HL-60/S4 treated with phorbol 12-myristate 13-acetate at 8.2 ng/mL for 4 days and 3 days (cell line): ENCODE data around the gene STX8.
"Not testable (repeated sequence)": the region's sequence is repeated elsewhere in the genome, so short reads cannot be mapped to it uniquely, and the experiment has no call there.

Source experiments
- in situ Hi-C: fragments of 300-500 bp; cut with MboI; formaldehyde crosslinking; loops from 2 replicates; pipeline ENCODE4 v1.15.0; 2022; ENCODE audit warnings: low sequenced_read_pairs

Gene STX8

DNA sequence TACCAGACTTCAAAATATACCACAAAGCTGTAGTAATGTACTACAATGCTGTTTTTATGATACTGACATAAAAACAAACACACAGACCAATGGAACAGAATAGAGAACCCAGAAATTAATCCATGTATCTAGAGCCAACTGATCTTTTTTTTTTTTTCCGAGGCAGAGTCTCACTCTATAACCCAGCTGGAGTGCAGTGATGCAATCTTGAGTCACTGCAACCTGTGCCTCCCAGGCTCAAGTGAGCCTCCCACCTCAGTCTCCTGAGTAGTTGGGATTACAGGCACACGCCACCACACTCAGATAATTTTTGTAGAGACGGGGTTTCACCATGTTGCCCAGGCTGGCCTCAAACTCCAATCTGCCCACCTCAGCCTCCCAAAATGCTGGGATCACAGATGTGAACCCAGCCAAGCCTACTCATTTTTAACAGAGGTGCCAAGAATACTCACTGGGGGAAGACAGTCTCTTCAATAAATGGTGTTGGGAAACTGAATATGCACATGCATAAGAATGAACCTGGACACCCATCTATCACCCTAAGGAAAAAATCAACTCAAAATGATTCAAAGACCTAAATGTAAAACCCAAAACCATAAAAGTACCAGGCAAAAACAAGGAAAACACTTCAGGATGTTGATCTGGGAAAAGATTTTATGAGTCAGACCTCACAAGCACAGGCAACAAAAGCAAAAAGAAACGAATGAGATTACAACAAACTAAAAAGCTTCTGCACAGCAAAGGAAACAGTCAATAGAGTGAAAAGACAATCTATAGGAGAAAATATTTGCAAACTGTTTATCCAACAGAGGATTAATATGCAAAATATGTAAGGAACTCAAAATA lies 63.1 kb downstream of the STX8 start:
- in situ Hi-C loops: no loop called here

GRCh38 chr17:9509236-9509816 lies 66.3 kb downstream of the STX8 start:
- in situ Hi-C loops: no loop called here

DNA sequence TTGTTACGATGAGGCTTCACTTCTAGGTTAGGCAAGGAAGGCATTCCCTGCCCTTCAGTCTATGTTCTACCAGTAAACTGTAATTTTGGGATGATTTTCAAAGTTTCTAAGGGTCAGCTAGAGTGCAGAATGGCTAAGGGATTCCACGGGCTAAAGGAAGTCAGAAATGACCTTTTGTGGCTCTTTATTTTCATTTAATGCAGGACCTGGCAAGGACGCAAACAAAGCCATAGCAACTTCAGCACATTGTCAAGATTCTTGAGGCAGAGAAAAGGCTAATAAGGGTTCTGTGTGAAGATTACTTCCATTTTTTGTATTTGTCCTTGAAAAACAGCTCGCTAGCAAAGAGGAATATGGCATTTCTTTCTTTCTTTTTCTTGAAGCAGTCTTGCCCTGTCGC lies 76.6 kb downstream of the STX8 start:
- in situ Hi-C loops: no loop called here

GRCh38 chr17:9498490-9498889 lies 77.1 kb downstream of the STX8 start:
- in situ Hi-C loops: no loop called here

DNA sequence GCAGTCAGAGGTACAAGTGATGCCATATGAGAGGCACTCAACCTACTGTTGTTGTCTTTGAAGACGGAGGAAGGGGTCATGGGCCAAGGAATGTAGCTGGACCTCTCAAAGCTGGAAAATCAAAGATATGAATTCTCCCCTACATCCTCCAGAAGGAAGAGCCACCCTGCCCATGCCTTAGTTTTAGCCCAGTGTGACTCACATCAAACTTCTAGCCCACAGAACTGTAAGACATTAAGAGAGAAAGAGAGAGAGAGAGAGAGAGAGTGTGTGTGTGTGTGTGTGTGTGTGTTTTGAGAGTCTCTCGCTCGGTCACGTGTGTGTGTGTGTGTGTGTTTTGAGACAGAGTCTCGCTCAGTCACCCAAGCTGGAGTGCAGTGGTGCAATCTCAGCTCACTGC lies 87.1 kb downstream of the STX8 start:
- in situ Hi-C loops: no loop called here

- in situ Hi-C loops: no loop called here
Observed at GRCh38 chr17:9487406-9487805, 88.2 kb downstream of the STX8 start.

DNA sequence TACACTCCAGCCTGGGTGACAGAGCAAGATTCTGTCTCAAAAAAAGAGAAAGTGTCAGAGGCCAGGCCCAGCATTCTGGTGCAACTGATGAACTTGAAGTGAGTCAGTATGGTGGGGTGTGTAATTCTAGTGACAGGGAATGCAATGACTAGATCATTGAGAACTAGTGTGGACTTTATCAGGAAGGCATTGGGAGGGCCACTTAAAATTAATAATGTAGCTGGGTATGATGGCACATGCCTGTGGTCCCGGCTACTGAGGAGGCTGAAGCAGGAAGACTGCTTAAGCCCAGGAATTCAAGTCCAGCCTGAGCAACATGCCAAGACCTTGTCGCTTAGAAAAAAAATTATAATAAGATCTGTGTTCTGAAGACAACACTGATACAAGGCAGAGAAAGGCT lies 90.8 kb downstream of the STX8 start:
- in situ Hi-C loops: no loop called here

- in situ Hi-C loops: no loop called here
Observed at GRCh38 chr17:9479964-9480363, 95.7 kb downstream of the STX8 start.

- in situ Hi-C loops: no loop called here
Observed at GRCh38 chr17:9478889-9479288, 96.7 kb downstream of the STX8 start.

- in situ Hi-C loops: no loop called here
Observed at GRCh38 chr17:9475101-9475658, 100.4 kb downstream of the STX8 start.

GRCh38 chr17:9473711-9474110 lies 101.9 kb downstream of the STX8 start:
- in situ Hi-C loops: no loop called here

DNA sequence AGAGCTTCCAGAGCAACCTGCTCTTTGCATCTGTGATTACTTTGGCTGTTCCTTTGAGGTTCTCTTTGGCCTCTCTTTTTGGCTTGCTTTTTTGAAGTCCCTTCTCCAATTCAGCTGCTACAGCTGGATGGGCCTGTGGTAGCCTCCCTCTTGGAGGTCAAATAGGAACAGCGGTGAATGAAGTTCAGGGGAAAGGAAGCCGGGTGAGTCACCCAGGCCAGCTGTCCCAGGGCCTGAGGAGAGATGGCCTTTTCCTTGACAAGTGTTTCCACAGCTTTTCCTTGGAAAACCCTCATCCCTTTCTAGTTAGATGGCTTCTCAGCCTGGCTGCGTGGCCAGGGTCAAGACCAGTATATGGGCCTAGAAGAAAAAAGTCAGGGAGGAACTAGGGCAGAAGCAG lies 103.1 kb downstream of the STX8 start:
- in situ Hi-C loops: no loop called here

GRCh38 chr17:9472094-9472493 lies 103.5 kb downstream of the STX8 start:
- in situ Hi-C loops: no loop called here

- in situ Hi-C loops: no loop called here
Observed at GRCh38 chr17:9470171-9470570, 105.4 kb downstream of the STX8 start.

DNA sequence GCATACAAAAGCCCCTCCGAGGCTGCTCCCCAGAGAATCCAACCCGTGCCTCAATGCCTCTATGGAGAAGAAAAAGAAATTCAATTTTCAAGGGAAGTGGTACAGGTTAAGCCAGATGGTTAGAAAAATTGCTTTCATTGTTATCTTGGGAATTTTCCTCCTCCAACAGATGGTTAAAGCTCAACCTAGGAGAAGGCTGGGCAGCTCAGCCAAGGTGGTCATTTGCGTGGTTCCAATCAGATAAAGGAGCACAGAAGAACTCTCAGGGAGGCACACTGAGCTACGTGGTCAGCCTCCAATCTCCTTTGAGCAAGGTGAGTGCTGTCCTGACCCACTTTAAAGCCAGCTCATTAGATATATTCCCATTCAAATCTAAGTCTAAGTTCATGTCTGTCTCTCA lies 106.7 kb downstream of the STX8 start:
- in situ Hi-C loops: no loop called here

- in situ Hi-C loops: no loop called here
Observed at GRCh38 chr17:9468532-9468931, 107.1 kb downstream of the STX8 start.

DNA sequence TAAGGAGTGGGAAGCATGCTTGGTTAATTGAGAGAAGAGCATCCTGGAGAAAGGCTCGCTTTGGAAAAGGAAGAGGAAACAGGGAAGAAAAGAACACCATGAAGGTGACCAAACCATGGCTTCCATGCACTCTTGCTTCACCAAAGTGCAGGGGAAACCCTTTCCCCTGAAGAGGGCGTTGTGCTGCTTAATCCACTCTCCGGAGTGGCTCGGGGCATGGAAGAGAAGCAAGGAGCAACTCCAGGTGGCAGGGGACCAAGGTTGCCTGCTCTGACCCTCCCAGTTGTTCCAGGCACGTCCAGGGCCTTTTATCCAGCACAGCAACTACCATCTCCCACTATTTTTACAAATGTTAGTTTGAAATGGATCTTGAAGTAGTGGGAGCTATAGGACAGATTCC lies 108.1 kb downstream of the STX8 start:
- in situ Hi-C loops: no loop called here

- in situ Hi-C loops: no loop called here
Observed at GRCh38 chr17:9465210-9465921, 110.3 kb downstream of the STX8 start.

- in situ Hi-C loops: no loop called here
Observed at GRCh38 chr17:9457005-9457404, 118.6 kb downstream of the STX8 start.

DNA sequence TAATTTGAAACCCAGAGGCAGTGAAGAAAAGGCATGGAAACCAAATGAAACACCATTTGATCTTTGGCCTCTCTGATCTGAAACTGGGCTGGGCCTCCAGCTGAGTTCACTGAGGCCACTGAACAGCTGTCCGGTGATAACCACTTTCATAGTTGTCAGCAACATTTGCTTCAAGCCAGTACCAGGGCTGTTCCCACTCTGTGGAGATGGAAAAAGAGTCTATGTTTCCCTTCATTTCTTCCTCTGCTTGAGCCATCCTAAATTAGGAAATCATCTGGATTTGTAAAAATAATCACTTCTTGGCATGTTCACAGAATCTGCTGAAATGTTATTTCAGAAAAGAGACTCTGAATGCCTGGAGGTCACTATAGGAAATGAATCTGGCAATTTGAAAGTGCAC lies 119.3 kb downstream of the STX8 start:
- in situ Hi-C loops: no loop called here

DNA sequence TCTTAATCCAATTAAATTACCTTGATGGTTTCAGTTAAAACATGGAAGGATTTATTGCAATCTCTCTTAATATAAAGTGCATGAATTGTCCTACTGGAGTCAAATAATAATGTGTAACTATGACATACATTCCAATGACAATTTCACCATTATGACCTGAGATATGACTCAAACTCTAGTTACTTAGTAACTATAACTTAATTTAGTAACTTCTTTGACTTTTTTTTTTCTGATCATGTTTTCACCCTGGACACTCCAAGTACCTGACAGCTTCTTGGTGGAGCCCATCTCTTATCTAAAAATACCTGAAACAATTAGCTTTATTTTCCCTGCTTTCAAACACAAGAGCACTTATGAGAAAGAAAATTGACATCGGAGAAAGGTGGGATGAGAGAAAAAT lies 123.7 kb downstream of the STX8 start:
- in situ Hi-C loops: no loop called here

DNA sequence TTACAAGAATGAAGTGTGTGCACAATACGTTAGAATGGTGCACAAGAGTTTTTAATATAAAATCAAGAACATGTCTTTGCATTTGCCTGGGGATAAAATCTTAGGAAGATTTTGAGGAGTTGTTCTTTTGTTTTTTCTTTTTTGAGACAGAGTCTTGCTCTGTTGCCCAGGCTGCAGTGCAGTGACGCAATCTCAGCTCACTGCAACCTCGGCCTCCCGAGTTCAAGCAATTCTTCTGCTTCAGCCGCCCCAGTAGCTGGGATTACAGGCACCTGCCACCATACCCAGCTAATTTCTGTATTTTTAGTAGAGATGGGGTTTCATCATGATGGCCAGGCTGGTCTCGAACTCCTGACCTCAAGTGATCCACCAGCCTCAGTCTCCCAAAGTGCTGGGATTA lies 128.3 kb downstream of the STX8 start:
- in situ Hi-C loops: not testable (repeated sequence)
